ENCODE measurements around the gene HPSE. TPM values are rescaled to one million over a fixed set of nuclear protein-coding genes. Genes with fewer than 3 reads are reported as not detected.

Gene HPSE
- total and polyA plus RNA-seq, 2 of the 13 experiments (the other 11 are each of a cell fraction or from before 2014, with no cell fraction given) = not detected

DNA sequence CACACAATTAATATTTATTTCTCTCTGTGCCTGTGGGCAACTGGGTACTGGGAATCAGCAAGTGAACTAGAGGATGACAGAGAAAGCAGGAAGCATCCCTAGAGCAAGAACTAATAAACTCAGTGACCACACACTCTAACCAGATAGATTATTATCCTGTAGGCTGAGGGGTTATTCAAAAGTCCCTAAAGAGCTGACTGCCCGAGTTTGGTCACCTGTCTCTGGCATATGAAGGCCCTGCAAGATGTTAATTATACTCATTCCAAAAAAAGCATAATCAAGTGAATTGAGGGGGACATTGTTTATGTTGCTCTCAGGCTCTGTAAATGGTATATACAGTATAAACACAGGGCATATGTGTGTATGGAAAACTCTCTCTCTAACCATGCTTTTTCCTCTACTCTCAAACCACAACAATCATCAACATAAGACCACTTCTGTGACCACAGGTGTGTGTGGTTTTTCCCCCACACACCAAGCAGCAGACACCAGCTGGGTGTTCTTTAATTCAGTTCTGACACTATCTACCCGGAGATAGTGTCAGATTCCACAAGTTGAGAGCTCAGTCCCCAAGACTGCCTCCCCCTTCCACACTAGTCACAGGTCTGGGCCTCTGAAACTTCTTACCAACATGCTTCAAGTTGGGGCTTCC lies 6.2 kb upstream of the HPSE start:
- Histone ChIP-seq H3K4me3 (replicated peaks in 1 of 3; ENCODE audit: insufficient read depth in 1 of 3, low read depth in 2 of 3, low read length in 3 of 3) (no peak overlapping the region), H3K9ac (ENCODE audit: insufficient read depth, low read depth, low read length) (no peak overlapping the region), H3K9me3 (ENCODE audit: low read length) (no peaks in the 10 kb centered on the region), H3K36me3 (replicated peaks in 1 of 2; ENCODE audit: control insufficient read depth in 1 of 2, insufficient read depth in 2 of 2, low read length in 2 of 2) (no peaks in the 10 kb centered on the region), H3K27me3 (ENCODE audit: control insufficient read depth in 1 of 2, insufficient read depth in 2 of 2, low read length in 2 of 2) (peaks cover 0 to 6% of the 10 kb centered on the region in 2 experiments; a peak in 1 of 5 replicates), H3K4me1 (ENCODE audit: insufficient read depth, low read length) (no peaks in the 10 kb centered on the region), H3K79me2 (ENCODE audit: insufficient read depth, low read length) (no peaks in the 10 kb centered on the region), H3K4me2 (ENCODE audit: low read depth, low read length) (no peak overlapping the region), H2AFZ (ENCODE audit: low read length) (no peak overlapping the region), H4K20me1 (ENCODE audit: insufficient read depth, low read length) (no peaks in the 10 kb centered on the region), H3K27ac (ENCODE audit: extremely low read length, insufficient read depth, low read length) (no peak overlapping the region)
- no peak for DNase-seq (ENCODE audit: low spot score)
- ChIA-PET CTCF (ENCODE audit: low intra/inter-chr PET ratio, low total read pairs) (no interaction called here), POLR2A (no interaction called here)
- TF ChIP-seq ZBTB43 (CRISPR knock-in tag; conservative IDR thresholded peaks at IDR 0.05) (no peak), RBAK (CRISPR knock-in tag; IDR thresholded peaks at IDR 0.05) (no peak), TSC22D2 (CRISPR knock-in tag; IDR thresholded peaks at IDR 0.05; ENCODE audit: borderline replicate concordance) (no peak)
- TF ChIP-seq, protein P1, sequence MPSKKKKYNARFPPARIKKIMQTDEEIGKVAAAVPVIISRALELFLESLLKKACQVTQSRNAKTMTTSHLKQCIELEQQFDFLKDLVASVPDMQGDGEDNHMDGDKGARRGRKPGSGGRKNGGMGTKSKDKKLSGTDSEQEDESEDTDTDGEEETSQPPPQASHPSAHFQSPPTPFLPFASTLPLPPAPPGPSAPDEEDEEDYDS (CRISPR knock-in tag; IDR thresholded peaks at IDR 0.05) = no peak
- TF ChIP-seq, protein P2, sequence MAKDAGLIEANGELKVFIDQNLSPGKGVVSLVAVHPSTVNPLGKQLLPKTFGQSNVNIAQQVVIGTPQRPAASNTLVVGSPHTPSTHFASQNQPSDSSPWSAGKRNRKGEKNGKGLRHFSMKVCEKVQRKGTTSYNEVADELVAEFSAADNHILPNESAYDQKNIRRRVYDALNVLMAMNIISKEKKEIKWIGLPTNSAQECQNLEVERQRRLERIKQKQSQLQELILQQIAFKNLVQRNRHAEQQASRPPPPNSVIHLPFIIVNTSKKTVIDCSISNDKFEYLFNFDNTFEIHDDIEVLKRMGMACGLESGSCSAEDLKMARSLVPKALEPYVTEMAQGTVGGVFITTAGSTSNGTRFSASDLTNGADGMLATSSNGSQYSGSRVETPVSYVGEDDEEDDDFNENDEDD (CRISPR knock-in tag; IDR thresholded peaks at IDR 0.05; ENCODE audit: borderline replicate concordance) = no peak
- no peak for FAIRE-seq
- WGBS (ENCODE audit: low lambda C conversion rate) = 0% methylated on average over 2 of the region's 2 CpGs
- ATAC-seq = no peak
- in situ Hi-C loops (cut with HindIII; ENCODE audit: extremely low pct_ligation_motif_present, low pct_unique_long_range_greater_than_20kb) (no loop called here), intact Hi-C loops (cut with micrococcal nuclease; ENCODE audit: unreplicated experiment) (no loop called here)
- no TSS peak for BruUV-seq (replicated peaks)

Measured in HepG2 (cell line).